GM06990 (cell line): ENCODE results near the gene TIMM8B.
"Not testable (repeated sequence)": the region's sequence is repeated elsewhere in the genome, so short reads cannot be mapped to it uniquely, and the experiment has no call there.

ENCODE experiments used
- DNase-seq: peaks from one replicate; pipeline ENCODE4 v3.0.0-alpha.2; 2011; ENCODE audit not compliant: insufficient read length; ENCODE audit errors: extremely low read depth
- H3K27me3 ChIP-seq: replicated peaks from 2 replicates; pipeline ENCODE4 v1.6.0; 2011; ENCODE audit warnings: low read length; ENCODE audit not compliant: control insufficient read depth, insufficient read depth
- H3K36me3 ChIP-seq: 2 replicates; pipeline ENCODE4 v1.5.1; 2011; ENCODE audit warnings: low read length; ENCODE audit not compliant: control insufficient read depth, insufficient read depth
- H3K4me3 ChIP-seq: replicated peaks from 2 replicates; pipeline ENCODE4 v1.5.1; 2011; ENCODE audit warnings: low read depth, mild to moderate bottlenecking, control low read depth, low read length
- CTCF ChIP-seq: IDR thresholded peaks from 2 replicates; pipeline ENCODE4 v1.5.1; 2011; ENCODE audit warnings: low read length, control low read depth, mild to moderate bottlenecking, inconsistent platforms; ENCODE audit not compliant: insufficient read depth, poor library complexity, severe bottlenecking

TIMM8B gene

GRCh38 chr11:112096194-112096593 is 9.6 kb upstream of the TIMM8B start:
- no peak overlapping the region for H3K4me3 ChIP-seq
- no peaks in the 10 kb centered on the region for H3K27me3 ChIP-seq
- no peak for TF ChIP-seq CTCF
- no peak for DNase-seq
- peaks cover 3% of the 10 kb centered on the region for H3K36me3 ChIP-seq

GRCh38 chr11:112095302-112095701 is 8.7 kb upstream of the TIMM8B start:
- not testable (repeated sequence) for H3K4me3 ChIP-seq, H3K27me3 ChIP-seq, H3K36me3 ChIP-seq, DNase-seq

- peaks cover 13% of the 10 kb centered on the region for H3K36me3 ChIP-seq
- DNase-seq, result no peak
- H3K4me3 ChIP-seq, result peak overlapping the region; percentile 85
- H3K27me3 ChIP-seq, result no peaks in the 10 kb centered on the region
- no peak for TF ChIP-seq CTCF
These were observed 656 bp upstream of the TIMM8B start for GRCh38 chr11:112087212-112087611.

- Histone ChIP-seq H3K36me3 (peaks cover 10% of the 10 kb centered on the region), H3K4me3 (peak overlapping the region; percentile 85), H3K27me3 (no peaks in the 10 kb centered on the region)
- no peak for DNase-seq
- TF ChIP-seq CTCF, result no peak
These were observed 634 bp downstream of the TIMM8B start for GRCh38 chr11:112085822-112086421.

- H3K27me3 ChIP-seq, result no peaks in the 10 kb centered on the region
- no peak overlapping the region for H3K4me3 ChIP-seq
- TF ChIP-seq CTCF, result no peak
- H3K36me3 ChIP-seq, result peaks cover 10% of the 10 kb centered on the region
- DNase-seq, result no peak
These were observed 3.8 kb downstream of the TIMM8B start for GRCh38 chr11:112082729-112083128.

- Histone ChIP-seq H3K4me3 (peak within 1 kb of the TSS; percentile 96), H3K36me3 (no peaks in the 10 kb centered on the region; the same call in none of the 2 replicates), H3K27me3 (no peaks in the 10 kb centered on the region)
- TF ChIP-seq CTCF, result peak; percentile 2
- peak; percentile 90 for DNase-seq
These were observed 12.4 kb downstream of the TIMM8B start, which contains the start of the genes NKAPD1 and PIH1D2 for GRCh38 chr11:112073941-112074811. Gene NKAPD1, plus strand, starts transcription at chr11:112074299. Its CDS starts 1,276 bp downstream, at chr11:112075575. Gene PIH1D2, minus strand, starts transcription at chr11:112074017. Its CDS starts 843 bp downstream, at chr11:112073174.
